RCC 7860 (cell line): ENCODE data around the gene POLA2.
"Not testable (repeated sequence)": the region's sequence is repeated elsewhere in the genome, so short reads cannot be mapped to it uniquely, and the experiment has no call there.

ENCODE experiments used
- DNase-seq: peaks from one replicate; pipeline ENCODE4 v3.0.0-alpha.2; 2015; ENCODE audit warnings: low spot score
- FAIRE-seq: peaks from 2 replicates; lab custom pipeline; 2012; peaks lifted over from hg19 to GRCh38; lab: Jason Lieb, UNC

Gene POLA2, protein sequence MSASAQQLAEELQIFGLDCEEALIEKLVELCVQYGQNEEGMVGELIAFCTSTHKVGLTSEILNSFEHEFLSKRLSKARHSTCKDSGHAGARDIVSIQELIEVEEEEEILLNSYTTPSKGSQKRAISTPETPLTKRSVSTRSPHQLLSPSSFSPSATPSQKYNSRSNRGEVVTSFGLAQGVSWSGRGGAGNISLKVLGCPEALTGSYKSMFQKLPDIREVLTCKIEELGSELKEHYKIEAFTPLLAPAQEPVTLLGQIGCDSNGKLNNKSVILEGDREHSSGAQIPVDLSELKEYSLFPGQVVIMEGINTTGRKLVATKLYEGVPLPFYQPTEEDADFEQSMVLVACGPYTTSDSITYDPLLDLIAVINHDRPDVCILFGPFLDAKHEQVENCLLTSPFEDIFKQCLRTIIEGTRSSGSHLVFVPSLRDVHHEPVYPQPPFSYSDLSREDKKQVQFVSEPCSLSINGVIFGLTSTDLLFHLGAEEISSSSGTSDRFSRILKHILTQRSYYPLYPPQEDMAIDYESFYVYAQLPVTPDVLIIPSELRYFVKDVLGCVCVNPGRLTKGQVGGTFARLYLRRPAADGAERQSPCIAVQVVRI

DNA sequence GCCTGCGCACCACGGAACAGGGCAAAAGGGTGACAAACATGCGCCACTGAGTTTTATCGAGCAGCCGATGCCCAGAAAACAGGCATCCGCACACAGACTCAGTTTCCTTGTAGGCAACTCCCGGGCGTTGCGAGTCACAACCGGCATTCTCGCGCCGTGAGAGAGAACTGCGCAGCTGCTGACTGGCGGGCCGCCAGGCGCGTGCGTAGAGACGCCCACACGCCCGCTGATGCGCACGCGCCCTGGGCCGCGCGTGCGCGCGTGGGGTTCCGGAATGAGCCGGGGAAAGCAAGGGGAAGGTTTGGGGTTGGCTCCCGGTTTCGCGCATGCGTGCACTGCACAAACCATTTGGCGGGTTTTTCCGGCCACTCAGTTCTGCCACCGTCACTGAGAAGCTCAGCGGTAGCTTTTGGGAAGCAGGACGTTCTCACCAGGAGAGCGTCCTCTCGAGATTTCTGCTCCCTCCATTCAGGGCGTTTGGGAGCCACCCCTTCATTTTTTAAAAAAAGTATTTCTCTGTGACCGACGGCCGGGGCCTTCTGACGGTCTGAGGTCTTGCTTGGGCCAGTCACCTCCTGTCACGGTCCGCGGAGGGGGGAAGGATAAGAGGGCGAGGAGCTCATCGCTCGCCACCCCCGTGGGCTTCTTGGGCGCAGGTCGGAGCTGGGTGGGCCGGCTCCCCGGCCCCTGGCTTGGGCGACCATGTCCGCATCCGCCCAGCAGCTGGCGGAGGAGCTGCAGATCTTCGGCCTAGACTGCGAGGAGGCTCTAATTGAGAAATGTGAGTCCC, at the start of gene POLA2:
TSS of gene POLA2 (plus strand) at position 372 of the 790 bp plus-strand sequence. CDS start at position 703, 331 bp downstream.
- FAIRE-seq (no peak), DNase-seq (peak; percentile 85)

DNA sequence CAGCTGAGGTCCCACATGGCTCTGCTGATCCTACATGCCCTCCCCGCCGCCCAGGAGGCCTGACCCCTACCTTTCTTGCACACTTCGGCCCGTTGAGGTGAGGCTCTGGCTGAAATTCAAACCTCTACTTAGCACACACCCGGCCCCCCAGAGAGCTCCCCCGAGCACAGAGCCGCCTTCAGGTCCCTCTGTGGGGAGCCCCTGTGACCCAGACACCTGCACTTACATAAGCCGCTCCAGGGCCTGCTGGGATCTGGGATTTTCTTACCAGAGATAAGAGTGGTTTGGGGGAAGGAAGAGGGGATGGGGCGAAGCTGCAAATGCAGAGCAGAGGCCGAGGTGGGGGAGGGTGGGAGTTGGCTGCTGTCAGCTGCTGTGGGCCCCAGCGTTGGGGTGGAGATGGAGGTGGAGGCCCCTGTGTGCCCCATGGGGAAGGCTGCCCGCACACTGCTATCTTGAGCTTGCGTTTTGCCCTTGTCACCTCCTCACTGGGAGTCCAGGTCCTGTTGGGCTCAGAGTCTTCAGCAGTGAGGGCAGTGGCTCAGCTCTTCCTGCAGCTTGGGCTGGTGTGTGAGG, 49.4 kb upstream of the POLA2 start:
- DNase-seq (no peak), FAIRE-seq (no peak)

DNA sequence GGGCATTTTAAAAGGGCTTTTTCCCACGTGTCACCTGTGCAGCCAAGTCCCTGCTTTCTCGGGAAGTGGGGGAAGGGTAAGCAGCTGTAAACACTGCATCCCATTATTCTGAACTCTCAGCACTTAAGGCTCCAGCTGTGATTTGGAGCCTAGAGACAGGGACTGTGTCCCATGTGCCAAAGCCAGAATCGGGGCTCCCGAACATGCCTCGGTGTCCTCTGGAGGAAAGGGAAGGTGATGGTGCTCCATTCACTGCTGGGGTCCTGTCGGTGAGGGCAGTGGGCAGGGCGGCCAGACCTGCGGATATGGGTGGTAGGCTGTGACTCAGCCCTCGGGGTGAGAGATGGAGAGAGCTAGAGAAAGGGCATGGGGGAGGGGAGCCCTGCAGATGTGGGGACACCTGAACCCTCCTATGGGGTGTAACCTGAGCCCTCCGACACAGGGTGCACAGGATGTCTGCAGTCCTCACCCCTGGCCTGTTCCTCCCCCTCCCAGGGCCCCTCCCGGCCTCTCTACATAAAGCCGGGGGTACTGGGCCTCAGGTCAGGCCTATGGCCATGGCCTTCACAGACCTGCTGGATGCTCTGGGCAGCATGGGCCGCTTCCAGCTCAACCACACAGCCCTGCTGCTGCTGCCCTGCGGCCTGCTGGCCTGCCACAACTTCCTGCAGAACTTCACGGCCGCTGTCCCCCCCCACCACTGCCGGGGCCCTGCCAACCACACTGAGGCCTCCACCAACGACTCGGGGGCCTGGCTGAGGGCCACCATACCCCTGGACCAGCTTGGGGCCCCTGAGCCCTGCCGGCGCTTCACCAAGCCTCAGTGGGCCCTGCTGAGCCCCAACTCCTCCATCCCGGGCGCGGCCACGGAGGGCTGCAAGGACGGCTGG, 48.2 kb upstream of the POLA2 start:
- FAIRE-seq (no peak), DNase-seq (no peak)

DNA sequence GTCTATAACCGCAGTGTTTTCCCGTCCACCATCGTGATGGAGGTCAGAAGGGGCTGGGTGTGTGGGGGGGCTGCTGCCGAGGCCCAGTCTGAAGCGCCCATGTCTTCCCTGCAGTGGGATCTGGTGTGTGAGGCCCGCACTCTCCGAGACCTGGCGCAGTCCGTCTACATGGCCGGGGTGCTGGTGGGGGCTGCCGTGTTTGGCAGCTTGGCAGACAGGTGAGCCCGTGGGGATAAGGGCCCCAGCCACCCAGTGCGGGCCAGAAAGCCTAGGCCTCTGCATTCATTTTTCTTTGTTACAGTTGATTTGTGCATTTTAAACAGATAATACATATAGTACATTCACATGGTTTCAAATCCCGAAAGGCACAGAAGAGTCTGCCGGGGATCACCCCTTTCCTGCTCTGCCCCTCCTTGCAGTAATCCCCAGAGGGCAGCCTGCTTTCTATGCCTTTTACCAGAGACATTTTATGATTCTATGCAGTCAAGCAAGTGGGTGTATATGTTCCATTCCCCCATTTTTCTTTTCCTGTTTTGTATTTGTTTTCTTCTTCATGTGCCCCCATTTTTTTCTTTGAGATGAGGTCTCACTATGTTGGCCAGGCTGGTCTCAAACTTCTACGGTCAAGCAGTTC, 47.4 kb upstream of the POLA2 start:
- DNase-seq (no peak), FAIRE-seq (no peak)

DNA sequence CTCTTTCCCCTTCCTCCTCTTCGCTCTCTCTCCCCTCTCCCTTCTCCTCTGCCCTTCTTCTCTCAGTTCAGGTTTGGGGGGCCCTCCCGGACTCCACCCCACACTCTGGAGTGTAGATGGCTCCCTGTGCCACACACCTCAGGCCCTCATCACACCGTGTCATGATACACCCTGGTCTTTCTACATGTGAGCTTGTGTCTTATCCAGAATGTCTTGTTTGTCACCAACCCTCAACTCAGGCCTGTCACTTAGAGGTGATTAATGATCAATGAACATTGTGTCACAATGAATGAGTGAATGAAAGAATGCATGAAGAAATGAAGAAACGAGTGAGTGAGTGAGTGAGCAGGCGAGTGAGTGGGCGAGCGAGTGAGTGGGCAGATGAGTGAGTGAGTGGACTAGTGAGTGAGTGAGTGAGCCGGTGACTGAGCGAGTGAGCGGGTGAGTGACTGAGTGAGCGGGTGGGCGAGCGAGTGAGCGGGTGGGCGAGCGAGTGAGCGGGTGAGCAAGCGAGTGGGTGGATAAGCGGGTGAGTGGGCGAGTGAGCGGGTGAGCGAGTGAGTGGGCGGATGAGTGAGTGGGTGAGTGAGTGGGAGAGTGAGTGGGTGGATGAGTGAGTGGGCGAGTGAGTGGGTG, 46.2 kb upstream of the POLA2 start:
- FAIRE-seq (no peak), DNase-seq (no peak)

DNA sequence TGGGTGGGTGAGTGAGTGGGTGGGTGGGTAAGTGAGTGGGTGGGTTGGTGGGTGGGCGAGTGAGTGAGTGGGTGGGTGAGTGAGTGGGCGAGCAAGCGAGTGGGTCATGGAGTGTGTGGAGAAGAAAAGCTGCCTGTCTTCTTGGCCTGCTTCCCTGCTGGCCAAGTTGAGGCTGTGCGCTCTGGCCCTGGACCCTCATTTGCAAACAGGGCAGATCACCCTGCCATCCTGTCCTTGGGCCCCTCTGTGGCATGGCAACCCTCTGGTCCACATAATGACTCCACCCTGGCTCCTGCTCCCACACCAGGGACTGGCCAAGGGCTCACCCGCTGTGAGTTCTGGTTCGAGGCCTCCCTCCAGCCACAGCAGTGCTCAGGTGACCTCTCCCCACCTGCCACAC, 44.9 kb upstream of the POLA2 start:
- FAIRE-seq: no peak
- no peak for DNase-seq

DNA sequence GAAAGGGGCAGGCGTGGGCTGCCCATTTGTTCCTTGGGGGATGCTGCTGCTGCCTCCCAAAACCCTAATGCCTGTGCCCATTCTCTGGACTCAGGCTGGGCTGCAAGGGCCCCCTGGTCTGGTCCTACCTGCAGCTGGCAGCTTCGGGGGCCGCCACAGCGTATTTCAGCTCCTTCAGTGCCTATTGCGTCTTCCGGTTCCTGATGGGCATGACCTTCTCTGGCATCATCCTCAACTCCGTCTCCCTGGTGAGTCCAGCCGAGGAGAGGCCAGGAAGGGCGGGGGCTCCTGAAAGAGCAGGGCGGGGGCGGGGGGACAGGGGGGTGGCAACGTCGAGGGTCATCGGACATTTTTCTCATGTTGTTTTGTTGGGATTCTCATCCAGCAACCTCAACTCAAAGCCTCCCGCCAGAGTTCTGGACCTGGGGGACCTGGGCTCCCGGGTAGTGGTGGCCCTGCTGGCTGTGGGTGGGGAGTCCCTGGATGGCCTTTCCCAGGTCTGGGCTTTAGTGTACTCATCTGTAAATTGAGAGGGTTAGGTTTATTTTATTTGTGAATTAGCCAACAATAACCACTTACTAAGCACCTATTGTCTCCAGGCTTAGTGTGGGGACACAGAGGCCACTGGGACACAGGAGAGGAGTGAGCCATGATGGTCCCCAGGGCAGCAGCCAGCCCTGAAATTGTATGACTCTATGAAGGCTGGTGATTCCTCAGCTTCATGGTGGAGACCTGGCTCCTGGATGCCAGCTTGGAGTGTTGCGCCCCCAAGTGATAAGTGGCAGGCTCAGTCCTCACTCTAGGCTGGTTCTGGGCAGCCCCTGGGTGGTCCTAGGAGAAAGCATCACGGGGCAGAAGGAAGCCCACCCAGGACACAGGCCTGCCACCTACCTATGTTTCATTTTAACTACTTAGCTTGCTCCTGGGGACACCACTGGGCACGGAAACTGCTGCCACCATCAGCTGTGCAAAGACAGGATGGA, 44.0 kb upstream of the POLA2 start:
- FAIRE-seq (no peak), DNase-seq (no peak)

DNA sequence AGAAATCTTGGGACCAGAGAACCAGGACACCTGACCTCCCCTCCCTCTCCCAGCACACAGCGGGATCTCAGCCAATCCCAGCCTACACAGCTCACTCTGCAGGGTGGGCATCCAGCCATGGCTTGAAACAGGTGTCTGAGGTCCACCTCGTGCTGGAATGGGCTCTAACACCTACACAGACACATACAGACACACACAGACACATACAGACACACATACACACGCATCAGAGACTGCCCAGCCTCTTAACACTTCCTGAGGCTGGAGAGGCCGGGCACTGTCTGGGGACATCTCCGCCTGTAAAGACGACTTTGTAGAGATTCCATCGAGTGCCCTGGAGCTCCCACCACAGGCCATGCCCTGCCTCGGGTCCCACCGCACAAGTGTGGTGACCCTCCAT, 43.3 kb upstream of the POLA2 start:
- no peak for FAIRE-seq
- no peak for DNase-seq

DNA sequence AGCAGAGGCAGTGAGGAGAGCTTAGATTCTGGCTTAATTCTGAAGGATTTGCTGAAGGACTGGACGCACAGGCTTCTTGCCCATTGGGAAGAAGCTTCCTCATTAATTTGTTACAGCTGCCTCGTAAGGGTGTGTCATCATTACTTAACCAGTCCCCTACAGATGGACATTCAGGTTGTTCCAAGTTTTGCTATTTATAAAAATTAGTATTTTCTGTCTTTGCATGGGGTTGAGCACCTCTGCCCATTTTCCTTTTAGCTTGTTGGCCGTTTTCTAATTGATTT, 41.9 kb upstream of the POLA2 start:
- FAIRE-seq (no peak), DNase-seq (no peak)

DNA sequence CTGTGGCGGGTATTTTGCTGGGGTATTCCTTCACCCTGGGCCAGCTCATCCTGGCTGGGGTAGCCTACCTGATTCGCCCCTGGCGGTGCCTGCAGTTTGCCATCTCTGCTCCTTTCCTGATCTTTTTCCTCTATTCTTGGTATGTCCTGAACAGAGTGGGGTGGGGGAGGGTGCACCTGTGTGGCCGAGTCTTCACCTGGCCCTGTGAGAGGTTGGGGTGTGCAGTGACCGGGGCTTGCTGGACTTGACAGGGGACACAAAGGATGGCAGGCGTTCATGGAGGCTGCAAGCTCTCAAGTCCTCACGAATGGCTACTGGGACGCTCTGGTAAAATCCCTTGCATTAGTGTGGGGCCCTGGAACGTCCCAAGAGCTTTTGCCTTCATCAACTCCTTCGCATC, 40.7 kb upstream of the POLA2 start:
- DNase-seq (no peak), FAIRE-seq (no peak)

DNA sequence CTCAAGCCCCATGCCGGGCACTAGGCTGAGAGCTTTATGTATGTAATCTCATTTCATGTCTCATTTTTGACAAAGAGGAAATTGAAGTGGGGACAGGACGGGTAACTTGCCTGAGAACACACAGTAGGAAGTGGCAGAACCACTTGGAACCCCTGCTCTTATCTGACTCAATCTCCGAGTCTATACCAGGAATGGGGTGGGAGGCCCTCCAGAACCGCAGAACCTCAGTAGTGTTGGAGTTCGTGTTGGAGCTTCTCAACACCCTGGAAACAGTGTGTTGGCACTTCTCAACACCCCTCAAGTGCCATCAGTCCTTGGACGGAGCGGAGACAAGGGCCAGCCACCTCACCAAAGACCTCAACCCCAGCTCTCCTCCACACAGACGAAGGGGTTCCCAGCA, 38.8 kb upstream of the POLA2 start:
- DNase-seq: no peak

DNA sequence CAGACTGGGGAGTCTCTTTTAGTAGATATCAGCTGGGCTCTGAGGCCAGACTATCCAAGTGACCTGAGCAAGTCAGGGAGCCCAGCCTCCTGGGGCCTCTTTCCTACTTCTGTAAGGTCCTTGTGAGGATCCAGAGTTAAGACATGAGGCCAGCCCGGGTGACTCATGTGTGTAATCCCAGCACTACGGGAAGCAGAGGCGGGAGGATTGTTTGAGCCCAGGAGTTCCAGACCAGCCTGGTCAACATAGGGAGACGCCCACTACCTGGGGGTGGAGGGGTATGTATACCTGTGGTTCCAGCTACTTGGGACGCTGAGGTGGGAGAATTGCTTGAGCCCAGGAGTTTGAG, 36.9 kb upstream of the POLA2 start:
- DNase-seq (no peak), FAIRE-seq (no peak)

More for the DNA sequence above, 38.8 kb upstream of the POLA2 start:
- no peak for FAIRE-seq

DNA sequence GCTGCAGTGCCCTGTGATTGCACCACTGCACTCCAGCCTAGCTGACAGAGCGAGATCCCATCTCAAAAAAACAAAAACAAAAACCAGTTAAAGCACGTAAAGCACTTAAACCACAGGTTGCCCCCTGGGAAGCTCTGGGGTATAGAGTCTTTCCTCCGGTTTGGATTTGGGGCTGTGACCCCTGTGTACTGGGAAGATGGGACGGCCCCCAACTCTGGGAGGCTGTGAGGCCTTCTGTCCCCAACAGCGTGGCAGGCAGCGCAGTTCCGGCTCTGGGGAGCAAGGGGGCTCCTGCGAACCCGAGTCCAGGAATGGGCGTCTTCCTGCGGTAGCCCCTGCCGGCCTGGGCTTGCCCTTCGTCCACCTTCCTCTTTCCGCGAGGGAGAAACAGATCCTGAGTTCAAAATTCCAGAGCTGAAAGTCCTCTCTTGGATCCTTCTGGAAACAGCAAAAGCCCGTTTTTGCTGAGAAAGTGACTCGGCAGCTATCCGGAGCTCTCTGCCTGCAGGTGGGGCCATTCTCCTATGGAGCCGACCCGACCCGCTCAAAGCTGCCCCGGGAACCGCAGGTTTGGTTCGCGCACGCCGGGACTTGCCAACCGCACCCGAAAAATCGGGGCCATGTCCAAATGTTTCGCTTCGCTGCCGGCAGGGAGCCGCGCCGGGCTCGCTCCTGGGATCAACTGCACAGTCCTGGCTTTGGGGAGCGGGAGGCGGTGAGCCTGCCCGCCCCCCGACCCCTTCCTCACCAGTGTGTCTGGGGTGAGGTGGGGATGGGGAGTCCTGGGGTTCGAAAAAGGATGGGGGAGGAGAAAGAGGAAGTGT, 36.3 kb upstream of the POLA2 start:
- no peak for DNase-seq
- FAIRE-seq: no peak

DNA sequence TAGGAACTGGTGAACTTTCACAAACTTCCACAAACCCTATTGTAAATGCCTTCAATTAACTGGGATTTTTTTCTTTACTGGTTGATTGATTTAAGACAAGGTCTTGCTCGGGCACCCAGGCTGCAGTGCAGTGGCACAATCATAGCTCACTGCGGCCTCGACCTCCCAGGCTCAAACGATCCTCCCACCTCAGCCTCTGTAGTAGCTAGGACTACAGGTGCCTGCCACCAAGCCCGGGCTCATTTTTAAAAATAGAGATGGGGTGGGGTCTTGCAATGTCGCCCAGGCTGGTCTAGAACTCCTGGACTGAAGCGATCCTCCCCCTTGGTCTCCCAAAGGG, 35.7 kb upstream of the POLA2 start:
- FAIRE-seq: no peak
- no peak for DNase-seq

DNA sequence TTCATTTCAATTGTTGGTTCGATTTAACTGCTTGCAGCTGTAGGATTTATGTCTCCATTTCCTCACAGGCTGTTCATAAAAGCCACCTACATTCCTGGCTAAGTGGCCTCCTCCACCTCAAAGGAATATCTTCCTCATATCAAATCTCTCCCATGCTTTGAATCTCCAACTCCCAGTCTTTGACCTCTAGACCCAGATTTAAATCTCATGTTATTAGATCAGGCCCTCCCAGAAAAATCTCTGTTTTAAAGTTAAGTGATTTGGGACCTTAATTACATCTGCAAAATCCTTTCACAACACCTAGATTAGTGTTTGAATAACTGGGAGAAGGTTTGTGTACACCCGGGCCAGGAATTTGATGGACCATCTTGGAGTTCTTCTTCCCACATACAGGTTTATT, 33.9 kb upstream of the POLA2 start:
- FAIRE-seq (no peak), DNase-seq (no peak)

DNA sequence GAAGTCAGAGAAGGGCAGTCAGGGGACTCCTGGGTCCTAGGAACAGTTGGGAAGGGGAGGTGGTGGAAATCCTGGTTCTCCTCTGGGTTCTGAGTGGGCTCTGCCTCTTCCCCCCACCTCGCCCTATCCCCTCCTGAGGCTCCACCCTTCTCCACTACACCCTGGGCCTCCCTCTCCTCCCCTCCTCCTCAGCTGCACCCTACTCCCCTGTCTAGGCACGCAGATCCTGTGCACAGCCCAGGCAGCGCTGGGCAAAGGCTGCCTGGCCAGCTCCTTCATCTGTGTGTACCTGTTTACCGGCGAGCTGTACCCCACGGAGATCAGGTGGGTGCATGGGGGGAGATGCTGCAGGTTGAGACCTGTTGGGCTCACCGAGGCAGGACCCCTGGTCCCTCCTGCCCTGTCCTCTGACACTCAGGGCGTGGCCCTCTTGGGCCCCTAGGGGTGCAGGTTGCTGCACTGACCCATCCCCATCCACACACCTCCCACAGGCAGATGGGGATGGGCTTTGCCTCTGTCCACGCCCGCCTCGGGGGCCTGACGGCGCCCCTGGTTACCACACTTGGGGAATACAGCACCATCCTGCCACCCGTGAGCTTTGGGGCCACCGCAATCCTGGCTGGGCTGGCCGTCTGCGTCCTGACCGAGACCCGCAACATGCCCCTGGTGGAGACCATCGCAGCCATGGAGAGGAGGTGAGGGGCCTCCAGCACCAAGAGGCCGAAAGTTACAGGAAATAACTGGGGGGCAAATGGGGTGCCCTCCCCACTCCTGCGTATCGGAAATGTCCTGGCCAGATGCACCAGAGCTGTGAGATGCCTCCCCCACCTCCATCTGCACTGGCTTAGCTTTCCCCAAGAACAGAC, 25.3 kb upstream of the POLA2 start:
- DNase-seq: no peak
- no peak for FAIRE-seq

DNA sequence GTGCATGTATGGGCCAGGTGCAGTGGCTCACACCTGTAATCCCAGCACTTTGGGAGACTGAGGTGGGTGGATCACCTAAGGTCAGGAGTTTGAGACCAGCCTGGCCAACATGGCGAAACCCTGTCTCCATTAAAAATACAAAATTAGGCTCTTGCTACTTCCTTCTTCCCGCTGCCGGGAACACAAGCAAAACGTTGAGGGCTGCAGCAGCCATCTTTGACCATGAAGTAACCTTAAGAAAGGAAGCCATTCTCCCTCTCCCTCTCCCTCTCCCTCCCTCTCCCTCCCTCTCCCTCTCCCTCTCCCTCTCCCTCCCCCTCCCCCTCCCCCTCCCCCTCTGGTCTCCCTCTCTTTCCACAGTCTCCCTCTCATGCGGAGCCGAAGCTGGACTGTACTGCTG, 23.5 kb upstream of the POLA2 start:
- FAIRE-seq: not testable (repeated sequence)

More for the DNA sequence above, 23.5 kb upstream of the POLA2 start:
- DNase-seq: not testable (repeated sequence)
